Measurements from ENCODE around the gene MEF2D.

The MEF2D gene

GRCh38 chr1:156437037-156437867, 63.3 kb downstream of the MEF2D start:
- no peak overlapping the region for H3K27ac ChIP-seq (ENCODE audit: low read depth, low read length, poor library complexity, severe bottlenecking)
- H3K27me3 ChIP-seq (ENCODE audit: insufficient read depth, low read length): peaks cover 8% of the 10 kb centered on the region
- H3K4me1 ChIP-seq (ENCODE audit: insufficient read depth, low read length, severe bottlenecking): peaks cover 5% of the 10 kb centered on the region
- H4K20me1 ChIP-seq (ENCODE audit: insufficient read depth, low read length): no peaks in the 10 kb centered on the region
- no peaks in the 10 kb centered on the region for H3K36me3 ChIP-seq (ENCODE audit: insufficient read depth, low read length)
- no peak overlapping the region for H3K4me2 ChIP-seq (ENCODE audit: low read length)
- no peak overlapping the region for H3K9ac ChIP-seq (ENCODE audit: low read length)
- H2AFZ ChIP-seq (ENCODE audit: low read length): no peak overlapping the region
- no peaks in the 10 kb centered on the region for H3K9me2 ChIP-seq (ENCODE audit: low read depth, low read length)
- no peaks in the 10 kb centered on the region for H3F3A ChIP-seq (ENCODE audit: insufficient read depth, low read length)
- H3K9me3 ChIP-seq (ENCODE audit: low read length): no peaks in the 10 kb centered on the region
- TF ChIP-seq EZH2 (IDR thresholded peaks at IDR 0.05; ENCODE audit: borderline replicate concordance, low read length) (no peak), CTCF (IDR thresholded peaks at IDR 0.05; ENCODE audit: low read length) (no peak)
- no peaks in the 10 kb centered on the region for H3K79me2 ChIP-seq (ENCODE audit: insufficient read depth, low read length)
- H3K4me3 ChIP-seq (ENCODE audit: low read depth, low read length, poor library complexity, severe bottlenecking): no peak overlapping the region

- Histone ChIP-seq H3K4me3 (ENCODE audit: low read depth, low read length, poor library complexity, severe bottlenecking) (no peak overlapping the region), H3F3A (ENCODE audit: insufficient read depth, low read length) (no peaks in the 10 kb centered on the region), H3K27me3 (ENCODE audit: insufficient read depth, low read length) (peaks cover 5% of the 10 kb centered on the region), H3K27ac (ENCODE audit: low read depth, low read length, poor library complexity, severe bottlenecking) (no peak overlapping the region), H3K9me2 (ENCODE audit: low read depth, low read length) (no peaks in the 10 kb centered on the region), H2AFZ (ENCODE audit: low read length) (no peak overlapping the region), H3K9ac (ENCODE audit: low read length) (no peak overlapping the region), H3K9me3 (ENCODE audit: low read length) (no peaks in the 10 kb centered on the region), H4K20me1 (ENCODE audit: insufficient read depth, low read length) (no peaks in the 10 kb centered on the region), H3K36me3 (ENCODE audit: insufficient read depth, low read length) (no peaks in the 10 kb centered on the region), H3K4me1 (ENCODE audit: insufficient read depth, low read length, severe bottlenecking) (peaks cover 5% of the 10 kb centered on the region), H3K79me2 (ENCODE audit: insufficient read depth, low read length) (no peaks in the 10 kb centered on the region), H3K4me2 (ENCODE audit: low read length) (no peak overlapping the region)
- TF ChIP-seq EZH2 (IDR thresholded peaks at IDR 0.05; ENCODE audit: borderline replicate concordance, low read length) (no peak), CTCF (IDR thresholded peaks at IDR 0.05; ENCODE audit: low read length) (no peak)
Observed at GRCh38 chr1:156436141-156437036, 64.2 kb downstream of the MEF2D start.

GRCh38 chr1:156435545-156436140, 64.9 kb downstream of the MEF2D start:
- Histone ChIP-seq H3K4me2 (ENCODE audit: low read length) (peak overlapping the region; percentile 25; the same call in 1 of the 2 replicates), H3F3A (ENCODE audit: insufficient read depth, low read length) (no peaks in the 10 kb centered on the region)

More at GRCh38 chr1:156435545-156436140, 64.9 kb downstream of the MEF2D start:
- H3K36me3 ChIP-seq (ENCODE audit: insufficient read depth, low read length): no peaks in the 10 kb centered on the region
- H4K20me1 ChIP-seq (ENCODE audit: insufficient read depth, low read length): no peaks in the 10 kb centered on the region
- no peak overlapping the region for H3K27ac ChIP-seq (ENCODE audit: low read depth, low read length, poor library complexity, severe bottlenecking)
- no peak for TF ChIP-seq EZH2 (IDR thresholded peaks at IDR 0.05; ENCODE audit: borderline replicate concordance, low read length)
- H3K27me3 ChIP-seq (ENCODE audit: insufficient read depth, low read length): peaks cover 5% of the 10 kb centered on the region; the same call in 1 of the 2 replicates
- H3K9me3 ChIP-seq (ENCODE audit: low read length): no peaks in the 10 kb centered on the region
- no peak overlapping the region for H3K9ac ChIP-seq (ENCODE audit: low read length)
- H3K9me2 ChIP-seq (ENCODE audit: low read depth, low read length): no peaks in the 10 kb centered on the region
- H3K4me3 ChIP-seq (ENCODE audit: low read depth, low read length, poor library complexity, severe bottlenecking): no peak overlapping the region
- peaks cover 5% of the 10 kb centered on the region for H3K4me1 ChIP-seq (ENCODE audit: insufficient read depth, low read length, severe bottlenecking)
- H3K79me2 ChIP-seq (ENCODE audit: insufficient read depth, low read length): no peaks in the 10 kb centered on the region
- no peak overlapping the region for H2AFZ ChIP-seq (ENCODE audit: low read length)
